Lower leg skin (tissue), 4 donors: ENCODE results near the gene F12. TPM values are rescaled to one million over a fixed set of nuclear protein-coding genes. Genes with fewer than 3 reads are reported as not detected.

Experiments
- DNase-seq, 2 donors: peaks; one replicate each; pipeline ENCODE4 v3.0.0-alpha.2; 2019; ENCODE audit warnings: low spot score in 2 of 2
- H3K4me3 ChIP-seq: fragments of 200-600 bp; sonication (generic); 2 replicates; pipeline ENCODE4 v1.5.1; 2017; ENCODE audit warnings: mild to moderate bottlenecking, low read depth; ENCODE audit not compliant: poor library complexity, severe bottlenecking
- CTCF ChIP-seq, 3 donors: fragments of 450-650 bp; IDR thresholded peaks; one replicate each; pipeline ENCODE4 v1.5.1; 2016; ENCODE audit warnings: antibody characterized with exemption in 3 of 3, mild to moderate bottlenecking in 3 of 3, moderate library complexity in 2 of 3
- POLR2A ChIP-seq, 2 donors: fragments of 450-650 bp; IDR thresholded peaks; one replicate each; pipeline ENCODE4 v1.6.1; 2016 to 2017; ENCODE audit warnings: antibody characterized with exemption in 2 of 2, mild to moderate bottlenecking in 1 of 2, moderate library complexity in 1 of 2
- WGBS, 2 donors: methylation state at CpG; one replicate each; pipeline ENCODE4 v1.1.5; 2018; 5-methylcytosine and 5-hydroxymethylcytosine counted together
- intact Hi-C: fragments of 100-400 bp; cut with DNase I; formaldehyde crosslinking; loops from one replicate; pipeline ENCODE4 v1.15.0; 2023; ENCODE audit warnings: low total_unique reads
- total RNA-seq, 4 donors: library from RNA; depleted of rRNA; stranded (reverse); fragments of >200 nt; gene quantifications; one replicate each; pipeline ENCODE4 v1.1.0, GENCODE V29; 2016

Gene F12
- total RNA-seq, 4 donors from 2014 or later, result 1.9 to 14.5 (median 10.1) TPM

GRCh38 chr5:177354711-177355110 is 54.7 kb downstream of the F12 start:
- DNase-seq, result no peak
- TF ChIP-seq POLR2A (IDR thresholded peaks at IDR 0.05), result no peak
- TF ChIP-seq CTCF (IDR thresholded peaks at IDR 0.05), result no peak
- 60 to 66% methylated on average over 3 of the region's 3 CpGs for WGBS, 2 donors
- no peak overlapping the region for H3K4me3 ChIP-seq
- intact Hi-C loops, result no loop called here

GRCh38 chr5:177354256-177354655 is 55.1 kb downstream of the F12 start:
- intact Hi-C loops, result no loop called here
- no peak overlapping the region for H3K4me3 ChIP-seq
- no peak for DNase-seq
- TF ChIP-seq POLR2A (IDR thresholded peaks at IDR 0.05) (no peak), CTCF (IDR thresholded peaks at IDR 0.05) (no peak)
- WGBS, 2 donors, result 87 to 91% methylated on average over 3 of the region's 3 CpGs

GRCh38 chr5:177353093-177353492 is 56.3 kb downstream of the F12 start:
- 80 to 81% methylated on average over 5 of the region's 5 CpGs for WGBS, 2 donors
- DNase-seq, result no peak
- TF ChIP-seq CTCF (IDR thresholded peaks at IDR 0.05) (no peak), POLR2A (IDR thresholded peaks at IDR 0.05) (no peak)
- H3K4me3 ChIP-seq, result no peak overlapping the region
- intact Hi-C loops, result no loop called here

Other genes starting within 250 kb of the F12 start
- gene RAB24, start 105.8 kb downstream of the F12 start, total RNA-seq, result 10 to 100 TPM; 52.2 to 98.5 (median 73.7) TPM
- gene PRELID1, start 105.8 kb downstream of the F12 start, total RNA-seq, result 100 to 1,000 TPM in 2 of 4 donors, 10 to 100 TPM in 2; 60.7 to 122 (median 96.7) TPM
- gene MXD3, start 97.7 kb downstream of the F12 start, total RNA-seq, result 10 to 100 TPM in 2 of 4 donors, 1 to 10 TPM in 2; 4.9 to 19.8 (median 13.2) TPM
- 100 to 1,000 TPM; 139 to 191 (median 166) TPM for gene LMAN2, start 57.9 kb downstream of the F12 start, total RNA-seq
- gene RGS14, start 51.6 kb downstream of the F12 start, total RNA-seq, result 10 to 100 TPM; 28.6 to 38.3 (median 37.2) TPM
- under 1 TPM in 2 of 4 donors, not detected in 2; 0.12 to 0.39 TPM for gene SLC34A1, start 25.1 kb downstream of the F12 start, total RNA-seq
- not detected for gene PFN3, start 8.9 kb downstream of the F12 start, total RNA-seq
- gene GRK6, start 17.1 kb upstream of the F12 start, total RNA-seq, result 10 to 100 TPM; 29.5 to 56.7 (median 38.1) TPM
- 10 to 100 TPM in 1 of 4 donors, 1 to 10 TPM in 3; 5.4 to 10.2 (median 8.0) TPM for gene PRR7, start 37.2 kb upstream of the F12 start, total RNA-seq
- gene DBN1, start 64.1 kb upstream of the F12 start, total RNA-seq, result 10 to 100 TPM; 14.0 to 65.5 (median 27.6) TPM
- gene PDLIM7, start 88.0 kb upstream of the F12 start, total RNA-seq, result 10 to 100 TPM; 11.8 to 31.7 (median 23.5) TPM
- gene DOK3, start 100.3 kb upstream of the F12 start, total RNA-seq, result 1 to 10 TPM; 1.5 to 4.0 (median 2.0) TPM
- 100 to 1,000 TPM in 1 of 4 donors, 10 to 100 TPM in 3; 70.7 to 108 (median 88.6) TPM for gene DDX41, start 107.4 kb upstream of the F12 start, total RNA-seq
- gene FAM193B, start 145.0 kb upstream of the F12 start, total RNA-seq, result 100 to 1,000 TPM in 1 of 4 donors, 10 to 100 TPM in 3; 57.0 to 128 (median 69.7) TPM
- 10 to 100 TPM; 70.4 to 95.7 (median 80.4) TPM for gene TMED9, start 182.6 kb upstream of the F12 start, total RNA-seq
- gene B4GALT7, start 190.6 kb upstream of the F12 start, total RNA-seq, result 10 to 100 TPM; 11.8 to 17.8 (median 16.4) TPM